CD4-positive, alpha-beta T cell (primary cell): ENCODE data around the gene CHD5. TPM values are rescaled to one million over a fixed set of nuclear protein-coding genes. Genes with fewer than 3 reads are reported as not detected.
A peak's percentile ranks its signal among the peaks of the same experiment; 100 is the strongest.

ENCODE experiments used
- ATAC-seq: fragments of 200-7000 bp; cut with Tn5 transposase; one replicate; pipeline ENCODE4 v1.10.0; 2022; ENCODE audit warnings: mild to moderate bottlenecking; ENCODE audit not compliant: poor library complexity
- CTCF ChIA-PET: fragments of 350-600 bp; sonication (Branson Sonifier 250); formaldehyde crosslinking; loops from one replicate; lab custom pipeline; 2021; ENCODE audit warnings: antibody characterized with exemption, inconsistent platforms; lab: Charles Lee
- POLR2A ChIA-PET: fragments of 350-600 bp; sonication (Branson Sonifier 250); formaldehyde crosslinking; loops from one replicate; lab custom pipeline; 2021; ENCODE audit warnings: antibody characterized with exemption, inconsistent platforms; lab: Charles Lee
- DNase-seq, 14 experiments: peaks; one replicate each; pipeline ENCODE4 v3.0.0-alpha.2; 2013 to 2020; ENCODE audit warnings: mixed read lengths in 2 of 14
- H3K27ac ChIP-seq, 2 donors: one replicate each; pipeline versions ENCODE4 v1.5.1 to v1.7.0; 2013; ENCODE audit warnings: low read length in 2 of 2, low read depth in 1 of 2, mild to moderate bottlenecking in 1 of 2
- H3K27me3 ChIP-seq, 2 experiments: 1 replicate in 1 of 2; 2 replicates in 1 of 2; pipeline versions ENCODE4 v1.6.1 to v1.7.0; 2013; ENCODE audit warnings: low read length in 2 of 2, control low read depth in 1 of 2, mild to moderate bottlenecking in 1 of 2, moderate library complexity in 1 of 2; ENCODE audit not compliant: insufficient read depth in 2 of 2, control insufficient read depth in 1 of 2
- H3K36me3 ChIP-seq: one replicate; pipeline ENCODE4 v1.6.1; 2013; ENCODE audit warnings: low read length, control low read depth; ENCODE audit not compliant: insufficient read depth
- H3K4me1 ChIP-seq: one replicate; pipeline ENCODE4 v1.6.1; 2013; ENCODE audit warnings: low read length, control low read depth; ENCODE audit not compliant: insufficient read depth
- H3K4me3 ChIP-seq: one replicate; pipeline ENCODE4 v1.5.1; 2013; ENCODE audit warnings: mild to moderate bottlenecking, low read length, moderate library complexity
- H3K9me3 ChIP-seq, 2 experiments: 1 replicate in 1 of 2; 2 replicates in 1 of 2; pipeline versions ENCODE4 v1.6.1 to v1.7.0; 2013; ENCODE audit warnings: low read length in 2 of 2, mild to moderate bottlenecking in 2 of 2, control low read depth in 1 of 2, moderate library complexity in 1 of 2; ENCODE audit not compliant: control insufficient read depth in 1 of 2, insufficient read depth in 1 of 2
- H3K27ac Mint-ChIP-seq: one replicate; pipeline ENCODE4 v1.8.0; 2020; ENCODE audit warnings: mixed read lengths
- H3K27me3 Mint-ChIP-seq: one replicate; pipeline ENCODE4 v1.8.0; 2021; ENCODE audit warnings: mixed read lengths
- H3K36me3 Mint-ChIP-seq: one replicate; pipeline ENCODE4 v1.8.0; 2021; ENCODE audit warnings: low read depth, mixed read lengths
- H3K4me1 Mint-ChIP-seq: one replicate; pipeline ENCODE4 v1.8.0; 2021; ENCODE audit warnings: low read depth, mixed read lengths
- H3K4me3 Mint-ChIP-seq: one replicate; pipeline ENCODE4 v1.8.0; 2020; ENCODE audit warnings: mild to moderate bottlenecking, mixed read lengths
- H3K9me3 Mint-ChIP-seq: one replicate; pipeline ENCODE4 v1.8.0; 2020; ENCODE audit warnings: mixed read lengths
- intact Hi-C, 2 experiments: fragments of 100-400 bp; cut with DNase I in 1 of 2; cut with micrococcal nuclease in 1 of 2; formaldehyde crosslinking; loops; one replicate each; pipeline versions ENCODE4 v1.15.1 to v1.9.0; 2023 to 2025; cut with DNase I, micrococcal nuclease
- total RNA-seq, 174 experiments: library from RNA in 2 of 174; stranded (reverse) in 2 of 174; gene quantifications; one replicate each; pipeline ENCODE4 v1.2.3 and lab custom pipeline; 2021 to 2026
- TF ChIP-seq, protein P1 (sequence below): fragments of 200-600 bp; IDR thresholded peaks from one replicate; pipeline ENCODE4 v1.8.0; 2022; ENCODE audit warnings: antibody characterized with exemption, mild to moderate bottlenecking

CHD5 gene
- total RNA-seq, 2 experiments from 2014 or later = 0.25 to 0.34 TPM

DNA sequence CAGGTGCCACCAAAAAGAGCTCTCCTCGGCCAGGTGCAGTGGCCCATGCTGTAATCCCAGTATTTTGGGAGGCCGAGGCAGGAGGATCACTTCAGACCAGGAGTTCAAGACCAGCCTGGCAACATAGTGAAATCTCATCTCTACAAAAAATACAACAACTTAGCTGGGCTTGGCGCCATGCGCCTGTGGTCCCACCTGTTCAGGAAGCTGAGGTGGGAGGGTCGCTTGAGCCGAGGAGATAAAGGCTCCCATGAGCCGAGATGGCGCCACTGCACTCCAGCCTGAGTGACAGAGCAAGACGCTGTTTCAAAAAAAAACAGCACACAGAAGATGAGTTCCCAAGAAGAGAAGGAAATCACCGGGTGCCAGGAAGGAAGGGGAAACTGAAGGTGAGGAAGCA lies 67.0 kb downstream of the CHD5 start:
- no peaks in the 10 kb centered on the region for H3K4me1 Mint-ChIP-seq
- POLR2A ChIA-PET = no interaction called here
- no peaks in the 10 kb centered on the region for H3K4me1 ChIP-seq
- ATAC-seq (no peak), DNase-seq (no peak)
- CTCF ChIA-PET = no interaction called here
- no peaks in the 10 kb centered on the region for H3K27me3 ChIP-seq
- no peaks in the 10 kb centered on the region for H3K36me3 Mint-ChIP-seq
- H3K27ac ChIP-seq = no peak overlapping the region
- H3K4me3 Mint-ChIP-seq = no peak overlapping the region
- H3K27ac Mint-ChIP-seq = no peak overlapping the region
- H3K9me3 ChIP-seq = peaks cover 5 to 8% of the 10 kb centered on the region in 2 experiments
- H3K4me3 ChIP-seq = no peak overlapping the region
- no peaks in the 10 kb centered on the region for H3K27me3 Mint-ChIP-seq
- TF ChIP-seq, protein P1, sequence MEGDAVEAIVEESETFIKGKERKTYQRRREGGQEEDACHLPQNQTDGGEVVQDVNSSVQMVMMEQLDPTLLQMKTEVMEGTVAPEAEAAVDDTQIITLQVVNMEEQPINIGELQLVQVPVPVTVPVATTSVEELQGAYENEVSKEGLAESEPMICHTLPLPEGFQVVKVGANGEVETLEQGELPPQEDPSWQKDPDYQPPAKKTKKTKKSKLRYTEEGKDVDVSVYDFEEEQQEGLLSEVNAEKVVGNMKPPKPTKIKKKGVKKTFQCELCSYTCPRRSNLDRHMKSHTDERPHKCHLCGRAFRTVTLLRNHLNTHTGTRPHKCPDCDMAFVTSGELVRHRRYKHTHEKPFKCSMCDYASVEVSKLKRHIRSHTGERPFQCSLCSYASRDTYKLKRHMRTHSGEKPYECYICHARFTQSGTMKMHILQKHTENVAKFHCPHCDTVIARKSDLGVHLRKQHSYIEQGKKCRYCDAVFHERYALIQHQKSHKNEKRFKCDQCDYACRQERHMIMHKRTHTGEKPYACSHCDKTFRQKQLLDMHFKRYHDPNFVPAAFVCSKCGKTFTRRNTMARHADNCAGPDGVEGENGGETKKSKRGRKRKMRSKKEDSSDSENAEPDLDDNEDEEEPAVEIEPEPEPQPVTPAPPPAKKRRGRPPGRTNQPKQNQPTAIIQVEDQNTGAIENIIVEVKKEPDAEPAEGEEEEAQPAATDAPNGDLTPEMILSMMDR = no peak
- no peaks in the 10 kb centered on the region for H3K36me3 ChIP-seq
- peaks cover 6% of the 10 kb centered on the region for H3K9me3 Mint-ChIP-seq
- intact Hi-C loops = no loop called here

DNA sequence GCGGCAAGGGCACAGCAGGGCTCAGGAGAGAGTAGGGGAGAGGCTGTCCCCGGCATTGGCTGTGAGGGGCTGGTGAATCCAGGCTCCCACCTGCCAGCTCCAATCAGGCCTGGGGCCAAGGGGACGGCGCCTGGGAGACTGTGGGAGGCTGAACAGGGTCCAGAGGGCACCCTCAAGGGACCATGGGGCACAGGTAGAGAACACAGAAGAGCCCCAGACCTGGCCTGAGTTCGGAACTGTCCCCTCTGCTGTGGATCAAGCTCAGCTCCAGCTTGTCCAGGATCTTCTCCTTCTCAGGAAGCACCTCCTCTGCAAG lies 67.5 kb downstream of the CHD5 start:
- TF ChIP-seq, protein P1 = no peak
- intact Hi-C loops = no loop called here
- H3K9me3 Mint-ChIP-seq = peaks cover 6% of the 10 kb centered on the region
- no peaks in the 10 kb centered on the region for H3K27me3 Mint-ChIP-seq
- Histone ChIP-seq H3K9me3 (peaks cover 5 to 8% of the 10 kb centered on the region in 2 experiments), H3K27ac (no peak overlapping the region), H3K36me3 (no peaks in the 10 kb centered on the region), H3K4me3 (no peak overlapping the region), H3K4me1 (no peaks in the 10 kb centered on the region), H3K27me3 (no peaks in the 10 kb centered on the region)
- DNase-seq (no peak), ATAC-seq (no peak)
- H3K36me3 Mint-ChIP-seq = no peaks in the 10 kb centered on the region
- no peaks in the 10 kb centered on the region for H3K4me1 Mint-ChIP-seq
- H3K4me3 Mint-ChIP-seq = no peak overlapping the region
- no peak overlapping the region for H3K27ac Mint-ChIP-seq
- ChIA-PET POLR2A (no interaction called here), CTCF (no interaction called here)

DNA sequence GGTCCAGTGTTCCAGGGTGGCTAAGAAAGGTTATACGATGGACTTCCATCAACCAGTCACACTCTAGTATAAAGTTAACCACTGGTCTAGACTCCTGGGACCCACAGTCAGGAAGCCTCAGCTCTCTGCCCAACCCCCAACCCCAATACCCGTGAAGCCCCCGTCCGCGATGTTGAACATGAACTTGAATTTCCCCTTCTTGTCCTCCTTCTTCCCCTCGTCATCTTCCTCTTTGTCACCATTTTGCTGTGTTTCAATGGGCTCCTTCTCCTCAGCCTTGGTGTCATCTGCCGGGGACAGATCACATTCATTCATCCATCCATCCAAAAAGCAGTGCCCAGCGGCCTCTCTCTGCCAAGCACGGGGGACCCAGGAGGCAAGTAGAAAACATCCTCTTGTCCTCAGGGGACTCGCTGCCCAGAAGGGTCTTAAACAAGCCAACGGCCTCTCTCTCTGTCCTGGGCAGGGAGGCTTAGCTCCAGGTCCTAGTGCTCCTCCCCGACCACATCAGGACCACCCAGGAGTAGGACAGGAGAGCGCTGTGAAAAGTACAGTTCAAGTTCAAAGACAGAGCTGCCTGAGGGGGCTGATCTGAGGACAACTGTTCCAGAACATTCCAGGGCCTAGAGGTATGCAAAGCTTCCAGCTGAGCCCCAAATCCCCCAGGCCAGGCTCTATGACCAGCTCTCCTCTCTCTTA lies 68.0 kb downstream of the CHD5 start:
- no peak overlapping the region for H3K27ac ChIP-seq
- H3K9me3 ChIP-seq = peaks cover 4 to 5% of the 10 kb centered on the region in 2 experiments
- TF ChIP-seq, protein P1 = no peak
- ChIA-PET POLR2A (no interaction called here), CTCF (no interaction called here)
- no peaks in the 10 kb centered on the region for H3K36me3 ChIP-seq
- no peaks in the 10 kb centered on the region for H3K27me3 Mint-ChIP-seq
- no peaks in the 10 kb centered on the region for H3K27me3 ChIP-seq
- intact Hi-C loops = no loop called here
- no peak overlapping the region for H3K4me3 ChIP-seq
- H3K27ac Mint-ChIP-seq = no peak overlapping the region
- H3K9me3 Mint-ChIP-seq = peaks cover 5% of the 10 kb centered on the region
- no peaks in the 10 kb centered on the region for H3K4me1 Mint-ChIP-seq
- no peak overlapping the region for H3K4me3 Mint-ChIP-seq
- ATAC-seq = no peak
- no peaks in the 10 kb centered on the region for H3K4me1 ChIP-seq
- no peaks in the 10 kb centered on the region for H3K36me3 Mint-ChIP-seq
- DNase-seq = peak in 1 of 14 experiments; percentile 2
